Activated naive CD4-positive, alpha-beta T cell treated with anti-CD3 and anti-CD28 coated beads, Interleukin-2, amount 50 U/mL, for 72 hours (primary cell): ENCODE measurements around the gene CRHR1. TPM values are rescaled to one million over a fixed set of nuclear protein-coding genes. Genes with fewer than 3 reads are reported as not detected.

ENCODE experiments used
- ATAC-seq, 2 donors: fragments of 150-1000 bp; cut with Tn5 transposase; 2 replicates each; pipeline ENCODE4 v1.10.0; 2021; ENCODE audit warnings: mild to moderate bottlenecking in 2 of 2, moderate library complexity in 2 of 2
- DNase-seq, 2 donors: peaks; one replicate each; pipeline ENCODE4 v3.0.0; 2021 to 2022; ENCODE audit warnings: low spot score in 2 of 2
- H3K27ac Mint-ChIP-seq, 2 donors: one replicate each; pipeline ENCODE4 v1.8.0; 2022; ENCODE audit warnings: mild to moderate bottlenecking in 2 of 2, mixed read lengths in 2 of 2
- H3K36me3 Mint-ChIP-seq, 2 donors: one replicate each; pipeline ENCODE4 v1.8.0; 2022; ENCODE audit warnings: mixed read lengths in 2 of 2
- H3K9me3 Mint-ChIP-seq, 2 donors: one replicate each; pipeline ENCODE4 v1.8.0; 2022; ENCODE audit warnings: mixed read lengths in 2 of 2
- total RNA-seq, 2 donors: library from RNA; stranded (reverse); gene quantifications; one replicate each; pipeline ENCODE4 v1.2.3, GENCODE V29; 2022

CRHR1 gene
- total RNA-seq, 2 donors from 2014 or later = 0.32 TPM; not detected in 1

DNA sequence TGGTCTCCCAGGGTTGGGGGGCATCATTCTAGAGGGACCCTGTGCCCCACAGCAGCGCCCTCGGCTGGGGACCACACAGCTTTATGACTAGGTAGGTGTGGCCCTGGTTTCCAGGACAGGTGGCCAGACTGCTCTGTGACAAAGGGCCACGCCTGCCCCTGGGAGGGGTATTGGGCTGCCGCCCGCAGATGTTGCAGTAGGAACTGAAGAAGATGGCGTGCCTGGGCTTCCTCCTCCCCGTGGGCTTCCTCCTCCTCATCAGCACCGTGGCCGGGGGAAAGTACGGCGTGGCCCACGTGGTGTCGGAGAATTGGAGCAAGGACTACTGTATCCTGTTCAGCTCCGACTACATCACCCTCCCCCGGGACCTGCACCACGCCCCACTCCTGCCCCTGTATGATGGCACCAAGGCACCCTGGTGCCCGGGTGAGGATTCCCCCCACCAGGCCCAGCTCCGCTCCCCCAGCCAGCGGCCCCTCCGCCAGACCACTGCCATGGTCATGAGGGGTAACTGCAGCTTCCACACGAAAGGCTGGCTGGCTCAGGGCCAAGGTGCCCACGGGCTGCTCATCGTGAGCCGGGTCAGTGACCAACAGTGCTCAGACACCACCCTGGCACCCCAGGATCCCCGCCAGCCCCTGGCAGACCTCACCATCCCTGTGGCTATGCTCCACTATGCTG lies 60.7 kb downstream of the CRHR1 start, which contains the start of gene SPPL2C:
Gene SPPL2C (plus strand): TSS at position 187 of the 681 bp plus-strand sequence. CDS start 26 bp downstream, at position 213.
- no peaks in the 10 kb centered on the region for H3K9me3 Mint-ChIP-seq
- H3K36me3 Mint-ChIP-seq = no peaks in the 10 kb centered on the region
- no peak within 1 kb of the TSS for H3K27ac Mint-ChIP-seq
- no peak for ATAC-seq
- DNase-seq = no peak

- no peak for DNase-seq
- Mint-ChIP-seq H3K36me3 (no peaks in the 10 kb centered on the region), H3K9me3 (no peaks in the 10 kb centered on the region), H3K27ac (no peak overlapping the region)
- ATAC-seq = no peak
Observed at GRCh38 chr17:45845376-45846185, 61.5 kb downstream of the CRHR1 start.

GRCh38 chr17:45846223-45846622 lies 62.1 kb downstream of the CRHR1 start:
- no peaks in the 10 kb centered on the region for H3K36me3 Mint-ChIP-seq
- DNase-seq (no peak), ATAC-seq (no peak)
- H3K9me3 Mint-ChIP-seq = no peaks in the 10 kb centered on the region
- no peak overlapping the region for H3K27ac Mint-ChIP-seq

GRCh38 chr17:45846646-45847045 lies 62.5 kb downstream of the CRHR1 start:
- DNase-seq (no peak), ATAC-seq (no peak)
- Mint-ChIP-seq H3K27ac (no peak overlapping the region), H3K9me3 (no peaks in the 10 kb centered on the region), H3K36me3 (no peaks in the 10 kb centered on the region)

DNA sequence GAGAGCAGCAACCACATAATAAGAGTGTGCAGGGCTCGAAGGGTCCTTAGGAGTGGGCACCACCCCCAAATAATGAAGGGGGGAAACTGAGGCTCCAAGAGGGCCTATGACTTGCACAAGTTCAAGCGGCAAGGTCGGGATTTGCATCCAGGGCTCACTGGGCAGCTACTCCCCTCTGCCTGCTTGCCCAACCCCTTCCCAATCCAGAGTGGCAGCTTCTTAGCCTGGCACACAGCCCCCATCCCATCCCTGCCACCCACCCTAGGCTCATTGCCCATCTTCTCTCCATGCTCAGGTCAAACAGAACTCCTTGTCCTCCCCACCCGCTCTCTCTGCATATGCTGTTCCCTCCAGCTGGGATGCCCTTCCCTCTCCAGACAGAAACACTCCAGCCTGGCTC lies 63.0 kb downstream of the CRHR1 start:
- ATAC-seq (no peak), DNase-seq (no peak)
- H3K27ac Mint-ChIP-seq = no peak overlapping the region
- H3K36me3 Mint-ChIP-seq = no peaks in the 10 kb centered on the region
- H3K9me3 Mint-ChIP-seq = no peaks in the 10 kb centered on the region

- DNase-seq (no peak), ATAC-seq (no peak)
- Mint-ChIP-seq H3K36me3 (no peaks in the 10 kb centered on the region), H3K9me3 (no peaks in the 10 kb centered on the region), H3K27ac (no peak overlapping the region)
Observed at GRCh38 chr17:45847747-45848146, 63.6 kb downstream of the CRHR1 start.

DNA sequence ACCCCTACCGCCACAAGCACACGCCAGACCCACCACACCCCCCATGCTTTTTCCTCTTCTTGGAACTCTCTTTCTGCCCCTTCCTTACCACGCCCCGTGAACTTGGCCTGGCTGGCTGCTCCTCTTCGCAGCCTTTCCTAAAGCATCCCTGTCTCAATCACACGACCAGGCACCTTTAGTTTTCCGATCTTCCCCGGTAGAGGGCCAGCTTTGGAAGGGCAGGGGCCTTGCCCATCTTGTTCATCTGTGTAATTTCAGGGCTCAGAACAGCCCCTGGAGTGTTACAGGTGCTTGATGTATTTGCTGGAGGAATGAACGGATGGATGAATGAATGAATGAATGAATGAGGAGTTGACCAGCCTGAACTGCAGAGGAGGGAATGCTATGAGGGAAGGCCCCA lies 64.3 kb downstream of the CRHR1 start:
- ATAC-seq (no peak), DNase-seq (no peak)
- Mint-ChIP-seq H3K27ac (no peak overlapping the region), H3K36me3 (no peaks in the 10 kb centered on the region), H3K9me3 (no peaks in the 10 kb centered on the region)

DNA sequence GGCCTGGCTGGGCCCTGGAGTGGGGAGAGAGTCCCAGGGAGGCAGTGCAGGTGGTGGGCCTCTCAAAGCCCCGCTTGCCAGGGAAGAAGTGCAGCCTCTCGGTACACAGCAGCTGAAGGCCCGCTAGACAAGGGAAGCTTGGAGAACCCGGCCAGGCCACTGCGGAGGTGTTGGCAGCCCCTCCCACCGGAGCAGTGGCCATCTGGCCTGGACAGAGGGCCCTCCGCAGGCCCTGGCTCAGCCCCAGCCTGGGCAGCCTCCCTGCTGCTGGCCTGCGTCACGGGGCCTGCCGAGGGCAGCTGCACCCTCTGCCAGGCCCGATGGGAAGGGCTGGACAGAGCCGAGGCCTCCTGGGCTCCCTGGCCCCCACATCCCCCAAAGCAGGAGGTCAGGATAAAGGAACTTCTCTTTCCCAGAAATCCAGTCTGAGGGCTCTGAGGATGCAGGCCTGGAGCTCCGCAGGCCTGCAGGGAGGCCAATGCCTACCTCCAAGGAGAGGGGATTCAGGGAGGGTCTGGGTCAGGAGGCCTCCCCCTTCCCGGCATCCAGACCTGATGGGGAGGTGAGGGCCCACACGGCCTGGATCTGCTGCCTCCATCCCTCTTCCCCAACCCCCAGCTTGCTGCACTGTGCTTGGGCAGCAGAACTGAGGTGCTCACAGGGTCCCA lies 64.9 kb downstream of the CRHR1 start:
- DNase-seq = no peak
- Mint-ChIP-seq H3K36me3 (no peaks in the 10 kb centered on the region), H3K9me3 (no peaks in the 10 kb centered on the region), H3K27ac (no peak overlapping the region)
- ATAC-seq = no peak

DNA sequence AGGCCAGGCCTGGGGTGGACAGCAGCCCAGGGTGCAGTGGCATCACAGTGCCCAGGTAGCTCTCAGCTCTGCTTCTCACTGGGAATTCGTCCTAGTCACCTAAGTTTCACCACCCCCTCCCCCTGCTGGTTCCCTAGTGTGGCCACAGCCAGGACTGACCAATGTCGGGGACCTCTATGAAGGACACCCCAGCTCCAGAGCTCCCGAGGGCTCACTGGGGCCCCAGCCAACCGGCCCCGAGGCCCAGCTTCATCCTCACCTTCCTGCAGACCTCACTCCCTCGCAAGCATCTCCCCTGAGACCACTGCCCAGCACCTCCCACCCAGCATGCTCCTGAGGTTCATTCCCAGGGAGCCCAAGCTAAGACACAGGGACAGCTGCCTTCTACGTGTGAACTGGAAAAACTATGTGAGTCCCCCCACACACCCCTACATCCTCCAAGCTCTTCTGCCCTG lies 65.4 kb downstream of the CRHR1 start:
- ATAC-seq = no peak
- Mint-ChIP-seq H3K9me3 (no peaks in the 10 kb centered on the region), H3K27ac (no peak overlapping the region), H3K36me3 (no peaks in the 10 kb centered on the region)
- no peak for DNase-seq

DNA sequence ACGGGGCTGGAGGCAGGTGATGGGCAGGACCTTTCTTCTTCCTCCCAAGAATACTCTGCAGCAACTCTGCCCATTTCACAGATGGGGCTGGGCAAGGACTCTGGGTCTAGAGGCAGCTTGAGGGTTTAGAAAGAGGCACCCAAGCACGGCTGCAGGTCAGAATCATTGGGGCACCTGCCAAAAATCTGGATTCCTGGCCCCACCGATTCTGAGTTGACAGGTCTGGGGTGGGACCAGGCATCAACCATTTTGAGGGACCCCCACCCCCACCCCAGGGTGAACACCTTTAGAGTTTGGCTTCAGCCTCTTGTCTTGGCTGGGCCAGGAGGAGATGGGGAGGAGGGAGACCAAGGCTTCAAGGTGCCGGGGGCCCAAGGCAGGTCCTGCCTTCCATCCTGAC lies 65.9 kb downstream of the CRHR1 start:
- ATAC-seq (no peak), DNase-seq (no peak)
- no peaks in the 10 kb centered on the region for H3K36me3 Mint-ChIP-seq
- no peak overlapping the region for H3K27ac Mint-ChIP-seq
- no peaks in the 10 kb centered on the region for H3K9me3 Mint-ChIP-seq

- ATAC-seq (no peak), DNase-seq (no peak)
- Mint-ChIP-seq H3K9me3 (no peaks in the 10 kb centered on the region), H3K36me3 (no peaks in the 10 kb centered on the region), H3K27ac (no peak overlapping the region)
Observed at GRCh38 chr17:45850468-45850867, 66.3 kb downstream of the CRHR1 start.

GRCh38 chr17:45851022-45851421 lies 66.9 kb downstream of the CRHR1 start:
- Mint-ChIP-seq H3K9me3 (no peaks in the 10 kb centered on the region), H3K27ac (no peak overlapping the region), H3K36me3 (no peaks in the 10 kb centered on the region)
- DNase-seq = no peak
- ATAC-seq = no peak

DNA sequence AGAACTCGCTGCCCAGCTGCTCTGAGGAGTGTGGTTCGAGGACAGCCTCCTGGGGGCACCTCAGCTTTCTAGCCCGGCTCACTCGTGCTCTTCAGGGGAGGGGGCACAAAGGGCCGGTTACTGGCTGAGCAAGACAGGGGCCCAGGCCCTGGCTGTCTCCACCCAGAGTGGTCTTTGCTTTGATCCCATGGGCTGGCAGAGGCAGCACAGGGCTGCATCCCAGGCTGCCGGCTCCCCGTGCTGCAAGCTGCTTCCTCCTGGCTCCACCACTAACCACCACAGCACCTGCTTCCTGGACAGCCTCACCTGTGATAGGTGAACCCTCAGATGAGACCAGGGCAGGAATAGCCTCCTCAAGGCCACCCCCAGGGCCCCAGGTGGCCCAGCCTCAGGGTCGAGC lies 67.3 kb downstream of the CRHR1 start:
- DNase-seq = no peak
- H3K9me3 Mint-ChIP-seq = no peaks in the 10 kb centered on the region
- no peaks in the 10 kb centered on the region for H3K36me3 Mint-ChIP-seq
- H3K27ac Mint-ChIP-seq = no peak overlapping the region
- ATAC-seq = no peak

DNA sequence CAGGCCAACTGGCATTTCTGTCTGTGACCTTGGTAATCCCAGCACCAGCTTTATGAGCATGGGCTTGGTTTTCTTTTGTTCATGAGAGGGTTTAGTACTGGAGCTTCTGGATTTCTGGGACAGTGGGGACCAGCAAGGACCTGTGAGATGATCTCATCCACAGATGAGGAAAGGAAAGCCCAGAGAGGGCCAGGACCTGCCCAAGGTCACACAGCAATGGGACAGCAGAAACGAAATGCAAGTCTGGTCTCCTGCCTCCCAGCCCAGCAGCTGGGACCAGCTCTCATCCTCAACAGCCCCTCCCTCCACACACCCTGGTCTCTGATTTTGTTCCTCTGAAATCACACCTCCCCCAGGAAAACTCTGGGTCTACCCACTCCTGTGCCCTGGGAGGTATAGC lies 67.8 kb downstream of the CRHR1 start:
- DNase-seq (no peak), ATAC-seq (peak in 1 of 2 donors; percentile 10)
- Mint-ChIP-seq H3K9me3 (no peaks in the 10 kb centered on the region), H3K27ac (no peak overlapping the region), H3K36me3 (no peaks in the 10 kb centered on the region)

GRCh38 chr17:45852535-45853297 lies 68.6 kb downstream of the CRHR1 start:
- peak; percentile 65 to 75 for DNase-seq
- no peaks in the 10 kb centered on the region for H3K36me3 Mint-ChIP-seq
- H3K9me3 Mint-ChIP-seq = no peaks in the 10 kb centered on the region
- peak in 1 of 2 donors; percentile 74 for ATAC-seq
- no peak overlapping the region for H3K27ac Mint-ChIP-seq

DNA sequence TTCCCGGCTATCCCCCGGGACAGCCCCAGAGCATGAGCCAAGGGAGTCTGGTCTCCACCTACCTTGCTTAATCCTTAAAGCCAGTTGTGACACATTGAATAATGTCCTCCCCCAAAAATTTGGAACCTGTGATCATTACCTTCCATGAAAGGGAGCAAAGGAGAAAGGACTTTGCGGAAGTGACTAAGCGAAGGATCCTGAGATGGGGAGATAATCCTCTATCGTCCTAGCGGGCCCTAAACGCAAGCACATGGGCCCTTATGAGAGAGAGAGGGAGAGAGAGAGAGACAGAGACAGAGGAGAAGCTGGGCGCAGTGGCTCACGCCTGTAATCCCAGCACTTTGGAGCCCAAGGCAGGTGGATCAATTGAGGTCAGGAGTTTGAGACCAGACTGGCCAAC lies 70.1 kb downstream of the CRHR1 start:
- no peak for DNase-seq
- H3K36me3 Mint-ChIP-seq = no peaks in the 10 kb centered on the region
- ATAC-seq = no peak
- no peak overlapping the region for H3K27ac Mint-ChIP-seq
- H3K9me3 Mint-ChIP-seq = no peaks in the 10 kb centered on the region
